Measurements from ENCODE around the gene RPS13.

- TF ChIP-seq CTCF (conservative IDR thresholded peaks at IDR 0.05; ENCODE audit: low read length) (no peak), EZH2phosphoT487 (IDR thresholded peaks at IDR 0.05; ENCODE audit: borderline replicate concordance, low read depth, low read length) (no peak)
Observed at GRCh38 chr11:17067417-17067816, 10.1 kb downstream of the RPS13 start.
